GM19193 (cell line): ENCODE results near the gene DGCR2.

Experiments
- POLR2A ChIP-seq: IDR thresholded peaks from 4 replicates; pipeline ENCODE4 v1.6.1; 2011; ENCODE audit not compliant: insufficient read depth, insufficient read length; ENCODE audit errors: extremely low read depth

The DGCR2 gene

GRCh38 chr22:19124377-19124776 is 2.2 kb upstream of the DGCR2 start:
- TF ChIP-seq POLR2A, result no peak

GRCh38 chr22:19123936-19124335 is 1.7 kb upstream of the DGCR2 start:
- no peak for TF ChIP-seq POLR2A

DNA sequence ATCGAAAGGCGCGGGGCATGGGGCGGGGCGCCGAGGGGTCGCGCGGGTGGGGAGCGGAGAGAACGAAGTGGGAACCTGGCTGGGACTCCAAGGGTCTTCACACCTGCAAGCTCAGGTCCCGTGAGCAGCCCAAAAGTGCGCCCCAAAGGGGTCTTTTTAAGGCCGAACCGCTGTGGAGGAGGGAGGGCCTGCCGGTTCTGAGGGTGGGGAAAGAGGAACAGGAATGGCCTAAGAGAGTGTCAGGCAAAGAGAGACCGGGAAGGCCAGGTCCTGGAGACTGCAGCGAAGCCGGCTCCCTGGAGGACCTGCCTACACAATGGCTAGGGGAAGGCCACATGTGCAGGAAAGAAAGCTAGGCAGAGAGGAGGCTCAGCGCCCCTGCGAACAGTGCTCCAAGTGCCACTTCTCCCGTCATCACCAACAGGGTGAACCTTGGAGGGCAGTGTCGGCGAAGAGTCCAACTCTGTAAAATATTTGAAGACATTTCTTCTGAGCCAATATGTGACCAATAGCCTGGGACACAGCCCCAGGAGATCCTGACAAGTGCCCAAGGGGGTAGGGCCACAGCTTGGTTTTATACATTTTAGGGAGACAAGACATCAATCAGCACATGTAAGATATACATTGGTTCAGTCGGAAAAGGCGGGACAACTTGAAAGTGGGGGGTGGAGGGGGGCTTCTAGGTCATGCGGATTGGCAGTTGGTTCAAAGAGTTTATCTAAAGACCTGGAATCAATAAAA is 710 bp upstream of the DGCR2 start:
- no peak for TF ChIP-seq POLR2A

GRCh38 chr22:19121631-19122142 is 525 bp downstream of the DGCR2 start:
- TF ChIP-seq POLR2A, result no peak

DNA sequence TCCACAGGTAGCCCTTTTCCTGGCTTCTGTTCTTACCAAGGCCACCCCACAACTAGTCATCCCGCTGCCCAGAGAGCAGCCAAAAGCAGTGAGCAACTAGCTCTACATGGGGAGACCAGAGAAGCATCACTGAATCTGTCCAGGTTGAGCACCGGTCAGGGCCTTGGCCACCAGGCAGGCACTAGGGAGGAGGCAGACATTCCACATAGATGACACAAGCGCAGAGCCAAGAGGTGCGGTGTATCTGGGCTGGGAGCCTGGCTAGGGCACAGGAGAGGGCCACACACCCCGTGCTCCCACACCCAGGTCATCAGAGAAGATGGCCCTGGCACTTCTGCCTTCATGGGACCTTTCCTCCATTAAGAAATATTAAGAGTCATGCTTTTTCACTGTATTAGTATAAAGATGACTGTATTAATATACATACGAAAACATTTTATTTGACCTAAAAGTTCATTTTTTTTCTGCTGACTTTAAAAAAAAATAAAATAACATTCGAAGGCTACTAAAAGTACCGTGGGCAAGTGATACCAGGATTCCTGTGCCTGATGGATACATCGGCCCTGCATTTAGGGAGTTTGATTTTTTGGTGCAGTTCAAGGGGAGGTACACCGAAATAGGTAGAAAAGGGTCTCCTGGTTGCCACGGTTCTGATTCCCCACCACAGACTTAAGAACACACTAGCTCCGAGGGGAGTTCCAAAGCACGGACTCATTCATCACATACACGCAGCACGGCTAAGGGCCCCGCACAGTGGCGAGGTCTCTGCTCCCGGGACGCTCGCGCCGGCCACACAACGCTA is 1.2 kb downstream of the DGCR2 start:
- no peak for TF ChIP-seq POLR2A

GRCh38 chr22:19119949-19120348 is 2.3 kb downstream of the DGCR2 start:
- no peak for TF ChIP-seq POLR2A

- no peak for TF ChIP-seq POLR2A
Measured at GRCh38 chr22:19118329-19118880, 3.8 kb downstream of the DGCR2 start.

DNA sequence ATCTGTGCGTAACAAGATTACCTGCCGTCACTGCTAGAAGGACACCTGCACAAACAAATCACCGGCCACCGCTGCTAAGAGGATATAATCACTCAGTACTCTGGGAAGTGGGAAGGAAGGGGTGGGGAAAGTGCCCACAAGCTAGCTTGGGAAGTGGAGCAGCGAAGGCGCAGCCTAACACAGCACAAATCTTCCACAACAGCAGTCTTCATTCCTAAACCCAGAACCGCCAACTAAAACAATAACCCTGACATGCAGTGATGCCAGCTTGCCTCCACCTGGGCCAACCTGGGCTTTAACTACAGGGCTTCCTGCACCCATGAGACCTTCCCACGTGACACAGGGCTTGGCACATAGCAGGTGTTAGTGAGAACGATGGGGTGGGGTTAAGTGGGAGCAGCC is 5.1 kb downstream of the DGCR2 start:
- TF ChIP-seq POLR2A, result no peak

GRCh38 chr22:19115628-19116027 is 6.6 kb downstream of the DGCR2 start:
- TF ChIP-seq POLR2A, result no peak

DNA sequence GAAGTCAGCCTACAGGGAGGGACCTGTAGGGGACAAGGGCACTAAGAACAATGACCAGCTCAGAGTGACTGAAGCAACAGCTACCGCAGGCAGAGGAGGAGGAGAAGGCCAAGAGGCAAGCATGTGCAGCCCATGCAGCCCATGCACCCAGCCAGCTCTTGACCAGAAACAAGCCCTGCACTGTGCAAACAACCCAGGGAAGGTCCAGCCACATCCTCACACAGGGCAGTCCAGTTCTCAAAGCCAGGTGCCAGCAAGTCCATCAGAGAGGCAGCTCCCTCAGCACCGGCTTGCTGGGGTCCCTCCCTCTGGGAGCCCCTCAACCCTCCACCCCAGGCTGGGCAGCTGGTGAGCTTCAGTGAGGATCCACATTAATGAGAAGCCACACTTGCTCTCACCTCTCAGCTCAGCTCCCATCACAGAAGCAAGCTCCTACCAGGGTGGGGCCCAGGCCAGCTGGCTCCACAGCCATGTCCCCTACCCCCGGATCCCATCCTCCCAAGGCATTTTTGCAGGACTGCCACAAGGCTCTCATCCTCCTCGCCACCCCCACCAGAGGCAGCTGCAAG is 7.1 kb downstream of the DGCR2 start:
- TF ChIP-seq POLR2A, result no peak

DNA sequence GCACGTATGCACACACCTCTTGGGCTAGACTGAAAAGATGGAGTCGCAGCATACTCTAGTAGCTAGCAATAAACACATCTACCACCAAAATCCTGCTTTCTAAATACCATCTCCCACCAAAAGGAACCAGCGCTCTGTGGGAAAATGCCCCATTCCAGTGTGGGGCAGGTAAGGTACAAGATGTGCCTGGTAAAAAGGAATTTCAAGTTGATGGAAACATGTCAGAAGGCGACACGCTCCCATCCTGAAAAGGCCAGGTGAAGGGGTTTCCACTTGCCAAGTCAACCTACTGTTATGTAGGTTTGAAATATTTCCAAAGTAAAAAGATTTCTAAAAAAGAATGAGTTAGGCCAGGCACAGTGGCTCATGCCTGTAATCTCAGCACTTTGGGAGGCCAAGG is 8.8 kb downstream of the DGCR2 start:
- TF ChIP-seq POLR2A, result no peak

DNA sequence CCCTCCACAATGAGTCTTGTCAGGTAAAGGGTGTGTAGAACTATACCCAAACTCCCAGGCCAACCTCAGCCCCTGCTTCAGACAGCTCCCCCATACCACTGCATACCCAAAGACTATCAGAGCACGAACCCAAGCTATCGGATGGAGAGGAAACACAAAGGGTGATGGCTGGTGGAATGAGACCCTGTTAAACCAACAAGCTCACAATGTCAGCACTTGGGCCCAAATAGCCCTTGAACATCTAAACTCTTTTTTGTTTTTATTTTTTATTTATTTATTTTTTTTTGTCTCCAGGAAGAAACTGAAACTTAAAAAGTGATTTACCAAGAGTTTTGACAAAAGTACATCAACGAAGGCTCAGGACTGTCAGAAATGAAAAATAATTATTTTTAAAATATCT is 10.6 kb downstream of the DGCR2 start:
- no peak for TF ChIP-seq POLR2A

GRCh38 chr22:19111140-19111539 is 11.1 kb downstream of the DGCR2 start:
- TF ChIP-seq POLR2A, result no peak

DNA sequence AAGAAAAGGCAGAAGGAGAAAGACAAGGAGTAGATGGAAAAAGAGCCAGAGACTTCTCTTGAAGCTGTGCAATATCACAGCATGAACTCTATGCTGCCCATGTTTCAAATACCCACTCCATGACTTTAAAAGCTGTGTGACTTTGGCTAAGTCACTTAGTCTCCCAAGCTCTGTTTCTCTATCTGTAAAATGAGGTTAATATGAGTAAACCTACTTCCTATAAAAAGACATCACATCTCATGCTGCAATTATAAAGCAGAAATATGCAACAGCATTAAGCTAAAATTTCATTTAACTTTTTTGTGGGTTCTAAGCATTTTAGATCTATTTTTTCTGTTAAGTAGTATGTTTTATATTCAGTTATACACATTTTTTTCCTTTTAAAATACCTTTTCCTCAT is 11.6 kb downstream of the DGCR2 start:
- TF ChIP-seq POLR2A, result no peak

DNA sequence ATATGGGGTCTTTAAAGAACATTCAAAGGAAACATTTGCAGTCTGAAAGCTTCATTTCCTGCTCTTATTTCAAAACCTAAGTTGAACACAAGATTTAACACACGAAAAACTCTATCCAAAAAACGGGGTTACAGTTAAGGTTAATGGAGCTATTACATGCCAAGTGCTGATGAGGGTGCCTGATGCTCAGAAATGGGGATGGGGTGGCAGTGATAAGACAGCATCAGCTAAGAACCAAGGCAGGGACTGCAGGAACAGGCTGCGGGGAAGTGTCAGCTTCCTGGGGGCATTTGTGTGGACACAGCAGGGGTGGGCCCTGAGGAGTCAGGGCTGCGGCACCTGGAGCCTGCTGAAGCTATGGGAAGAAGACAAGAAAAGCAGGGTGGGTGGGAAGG is 12.2 kb downstream of the DGCR2 start:
- TF ChIP-seq POLR2A, result no peak
